Stimulated activated naive B cell treated with anti-CD40 and anti-IgM and Interleukin-4, amounts not matched to agents 10 μg/mL and 1 μg/mL and 100 μg/mL, for 72 hours (primary cell): Measurements from ENCODE around the gene MAD1L1.
"Not testable (repeated sequence)": the region's sequence is repeated elsewhere in the genome, so short reads cannot be mapped to it uniquely, and the experiment has no call there.

ENCODE experiments used
- ATAC-seq, 2 donors: fragments of 150-1000 bp; cut with Tn5 transposase; replicated peaks; 2 replicates each; pipeline ENCODE4 v1.10.0; 2021; ENCODE audit warnings: moderate library complexity in 1 of 2
- DNase-seq: peaks from one replicate; pipeline ENCODE4 v3.0.0; 2021
- H3K27ac Mint-ChIP-seq: one replicate; pipeline ENCODE4 v1.8.0; 2022; ENCODE audit warnings: mild to moderate bottlenecking, mixed read lengths
- H3K27me3 Mint-ChIP-seq, 2 donors: one replicate each; pipeline ENCODE4 v1.8.0; 2022; ENCODE audit warnings: mixed read lengths in 2 of 2
- H3K36me3 Mint-ChIP-seq, 2 donors: one replicate each; pipeline ENCODE4 v1.8.0; 2022; ENCODE audit warnings: mixed read lengths in 2 of 2, mild to moderate bottlenecking in 1 of 2
- H3K4me1 Mint-ChIP-seq, 2 donors: one replicate each; pipeline ENCODE4 v1.8.0; 2022; ENCODE audit warnings: mixed read lengths in 2 of 2, mild to moderate bottlenecking in 1 of 2
- H3K4me3 Mint-ChIP-seq, 2 donors: one replicate each; pipeline ENCODE4 v1.8.0; 2022; ENCODE audit warnings: mild to moderate bottlenecking in 2 of 2, mixed read lengths in 2 of 2, moderate library complexity in 1 of 2
- H3K9me3 Mint-ChIP-seq, 2 donors: one replicate each; pipeline ENCODE4 v1.8.0; 2022; ENCODE audit warnings: mixed read lengths in 2 of 2, mild to moderate bottlenecking in 1 of 2

Gene MAD1L1

GRCh38 chr7:2169923-2170575 lies 62.7 kb downstream of the MAD1L1 start:
- no peak for DNase-seq
- Mint-ChIP-seq H3K4me1 (peaks cover 10 to 18% of the 10 kb centered on the region in 2 donors), H3K27ac (no peak overlapping the region), H3K9me3 (no peaks in the 10 kb centered on the region), H3K36me3 (peaks cover 64 to 78% of the 10 kb centered on the region in 2 donors), H3K4me3 (no peak overlapping the region), H3K27me3 (no peaks in the 10 kb centered on the region)
- no peak for ATAC-seq

- Mint-ChIP-seq H3K4me1 (peaks cover 15 to 24% of the 10 kb centered on the region in 2 donors), H3K36me3 (peaks cover 57 to 77% of the 10 kb centered on the region in 2 donors), H3K4me3 (no peak overlapping the region), H3K9me3 (no peaks in the 10 kb centered on the region), H3K27ac (no peak overlapping the region), H3K27me3 (no peaks in the 10 kb centered on the region)
- no peak for DNase-seq
- no peak for ATAC-seq
Observed at GRCh38 chr7:2168615-2169311, 64.0 kb downstream of the MAD1L1 start.

GRCh38 chr7:2166625-2167280 lies 66.0 kb downstream of the MAD1L1 start:
- Mint-ChIP-seq H3K27ac (peak overlapping the region; percentile 37), H3K36me3 (peaks cover 47 to 72% of the 10 kb centered on the region in 2 donors), H3K9me3 (no peaks in the 10 kb centered on the region), H3K4me3 (no peak overlapping the region), H3K27me3 (no peaks in the 10 kb centered on the region), H3K4me1 (peaks cover 15 to 24% of the 10 kb centered on the region in 2 donors)
- DNase-seq (no peak), ATAC-seq (no peak)

GRCh38 chr7:2165610-2166594 lies 66.8 kb downstream of the MAD1L1 start:
- Mint-ChIP-seq H3K36me3 (peaks cover 44 to 73% of the 10 kb centered on the region in 2 donors), H3K9me3 (no peaks in the 10 kb centered on the region), H3K4me1 (peaks cover 15 to 24% of the 10 kb centered on the region in 2 donors), H3K4me3 (peak overlapping the region in 1 of 2 donors; percentile 3), H3K27me3 (no peaks in the 10 kb centered on the region), H3K27ac (peak overlapping the region; percentile 89)
- ATAC-seq (peak; percentile 99), DNase-seq (peak; percentile 58)

- H3K27ac Mint-ChIP-seq, result peak overlapping the region; percentile 84
- peaks cover 44 to 68% of the 10 kb centered on the region in 2 donors for H3K36me3 Mint-ChIP-seq
- H3K9me3 Mint-ChIP-seq, result no peaks in the 10 kb centered on the region
- ATAC-seq (no peak), DNase-seq (no peak)
- peak overlapping the region; percentile 3 to 66 for H3K4me3 Mint-ChIP-seq
- H3K27me3 Mint-ChIP-seq, result no peaks in the 10 kb centered on the region
- H3K4me1 Mint-ChIP-seq, result peaks cover 15 to 24% of the 10 kb centered on the region in 2 donors
Observed at GRCh38 chr7:2165239-2165609, 67.5 kb downstream of the MAD1L1 start.

GRCh38 chr7:2164646-2165045 lies 68.1 kb downstream of the MAD1L1 start:
- no peaks in the 10 kb centered on the region for H3K27me3 Mint-ChIP-seq
- no peak overlapping the region for H3K27ac Mint-ChIP-seq
- no peak for ATAC-seq
- H3K4me3 Mint-ChIP-seq, result no peak overlapping the region
- H3K36me3 Mint-ChIP-seq, result peaks cover 41 to 65% of the 10 kb centered on the region in 2 donors
- H3K9me3 Mint-ChIP-seq, result no peaks in the 10 kb centered on the region
- DNase-seq, result no peak
- peaks cover 15 to 24% of the 10 kb centered on the region in 2 donors for H3K4me1 Mint-ChIP-seq

- Mint-ChIP-seq H3K27ac (no peak overlapping the region), H3K27me3 (no peaks in the 10 kb centered on the region), H3K36me3 (peaks cover 44 to 67% of the 10 kb centered on the region in 2 donors), H3K4me1 (peaks cover 18 to 31% of the 10 kb centered on the region in 2 donors), H3K4me3 (no peak overlapping the region), H3K9me3 (no peaks in the 10 kb centered on the region)
- no peak for DNase-seq
- no peak for ATAC-seq
Observed at GRCh38 chr7:2163600-2164555, 68.9 kb downstream of the MAD1L1 start.

GRCh38 chr7:2162959-2163358 lies 69.8 kb downstream of the MAD1L1 start:
- peaks cover 41 to 65% of the 10 kb centered on the region in 2 donors for H3K36me3 Mint-ChIP-seq
- H3K4me3 Mint-ChIP-seq, result no peak overlapping the region
- ATAC-seq, result no peak
- no peak for DNase-seq
- peaks cover 18 to 38% of the 10 kb centered on the region in 2 donors for H3K4me1 Mint-ChIP-seq
- H3K9me3 Mint-ChIP-seq, result no peaks in the 10 kb centered on the region
- no peak overlapping the region for H3K27ac Mint-ChIP-seq
- no peaks in the 10 kb centered on the region for H3K27me3 Mint-ChIP-seq

- ATAC-seq, H3K27ac Mint-ChIP-seq: not testable (repeated sequence)
Observed at GRCh38 chr7:2162004-2162902, 70.5 kb downstream of the MAD1L1 start.

GRCh38 chr7:2159176-2159520 lies 73.6 kb downstream of the MAD1L1 start:
- H3K36me3 Mint-ChIP-seq, result peaks cover 32 to 54% of the 10 kb centered on the region in 2 donors
- no peaks in the 10 kb centered on the region for H3K9me3 Mint-ChIP-seq
- H3K4me3 Mint-ChIP-seq, result no peak overlapping the region
- ATAC-seq (no peak), DNase-seq (no peak)
- H3K27me3 Mint-ChIP-seq, result no peaks in the 10 kb centered on the region
- H3K4me1 Mint-ChIP-seq, result peaks cover 7 to 25% of the 10 kb centered on the region in 2 donors
- peak overlapping the region; percentile 89 for H3K27ac Mint-ChIP-seq

More at GRCh38 chr7:2162004-2162902, 70.5 kb downstream of the MAD1L1 start:
- H3K4me3 Mint-ChIP-seq, H3K27me3 Mint-ChIP-seq, DNase-seq, H3K9me3 Mint-ChIP-seq: not testable (repeated sequence)
- Mint-ChIP-seq H3K4me1 (peaks cover 18 to 40% of the 10 kb centered on the region in 2 donors), H3K36me3 (peaks cover 38 to 64% of the 10 kb centered on the region in 2 donors)

- Mint-ChIP-seq H3K36me3 (peaks cover 37 to 55% of the 10 kb centered on the region in 2 donors), H3K9me3 (no peaks in the 10 kb centered on the region), H3K27ac (peak overlapping the region; percentile 89), H3K27me3 (no peaks in the 10 kb centered on the region), H3K4me1 (peaks cover 7 to 25% of the 10 kb centered on the region in 2 donors), H3K4me3 (no peak overlapping the region)
- no peak for DNase-seq
- ATAC-seq, result no peak
Observed at GRCh38 chr7:2158331-2159175, 74.2 kb downstream of the MAD1L1 start.
